GM18858 (cell line): ENCODE measurements around the gene GLIS1.
A peak's percentile ranks its signal among the peaks of the same experiment; 100 is the strongest.
"Not testable (repeated sequence)": the region's sequence is repeated elsewhere in the genome, so short reads cannot be mapped to it uniquely, and the experiment has no call there.

Experiments
- ATAC-seq: cut with Tn5 transposase; IDR thresholded peaks from one replicate; pipeline ENCODE4 v1.9.1; 2021; ENCODE audit not compliant: unreplicated experiment

GLIS1 gene

DNA sequence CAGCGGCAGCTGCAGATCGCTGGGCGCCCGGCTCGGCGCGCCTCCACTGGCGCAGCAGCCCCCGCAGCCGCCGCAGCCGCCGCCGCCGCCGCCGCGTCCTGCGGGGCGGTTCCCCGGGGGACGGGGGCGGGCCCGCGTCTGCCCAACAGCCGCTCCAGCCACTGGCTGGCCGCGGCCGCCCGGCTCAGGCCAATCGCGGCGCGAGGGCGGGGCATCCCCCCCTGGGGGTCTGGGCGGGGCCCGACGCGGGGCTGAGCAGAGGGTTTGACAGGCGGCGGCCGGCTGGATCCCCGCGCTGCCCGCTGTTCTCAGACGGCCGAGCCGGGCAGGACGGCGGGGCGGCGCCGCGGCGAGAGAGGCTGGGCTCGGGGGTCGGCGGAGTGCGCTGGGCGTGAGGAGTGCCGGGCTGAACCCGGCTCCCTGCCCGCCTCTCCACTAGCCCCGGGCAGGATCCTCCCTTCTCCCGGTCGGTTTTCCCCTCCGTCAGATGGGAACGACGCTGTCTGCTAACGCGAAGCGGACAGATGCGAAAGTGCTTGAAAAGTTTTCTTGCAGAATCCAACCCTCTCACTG lies at the start of gene GLIS1:
TSS of gene GLIS1 (minus strand) at position 56 of the 573 bp plus-strand sequence. CDS start 1,100 bp downstream, outside the sequence.
- peak; percentile 82 for ATAC-seq

DNA sequence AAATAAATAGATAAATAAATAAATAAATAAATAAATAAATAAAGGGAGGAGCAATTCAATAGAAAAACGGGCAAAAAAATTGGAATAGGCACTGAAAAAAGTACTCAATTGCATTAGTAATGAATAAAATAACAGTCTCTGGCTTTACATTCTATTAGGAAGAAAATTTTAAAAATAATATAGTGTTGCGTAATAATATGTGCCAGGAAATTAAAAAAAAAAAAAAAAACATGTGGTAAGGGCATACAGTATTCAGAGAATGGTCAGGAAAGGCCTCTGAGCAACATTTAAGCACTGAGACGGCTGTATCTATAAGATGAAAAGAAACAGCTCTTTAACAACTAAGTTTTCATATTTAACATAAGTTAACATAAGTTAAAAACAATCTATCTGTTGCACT lies 48.7 kb upstream of the GLIS1 start:
- no peak for ATAC-seq

DNA sequence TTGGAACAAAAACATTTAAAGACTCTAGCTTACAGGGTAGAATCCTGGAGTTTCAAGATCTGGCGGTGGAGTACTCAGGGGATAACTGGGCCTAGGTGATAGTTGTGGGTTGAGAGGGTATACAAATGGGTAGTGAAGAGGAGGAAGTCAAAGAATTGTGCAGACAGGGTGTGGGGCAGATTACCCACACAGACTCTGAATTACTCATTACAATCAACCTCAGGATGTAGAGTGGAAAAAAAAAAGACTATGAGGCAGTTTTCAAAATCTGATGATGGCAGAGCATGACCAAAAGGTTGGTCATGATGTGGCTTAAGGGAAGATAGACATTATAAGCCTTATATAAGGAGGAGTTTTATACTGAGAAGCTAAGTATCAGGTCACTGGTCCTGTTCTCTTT lies 44.1 kb upstream of the GLIS1 start:
- no peak for ATAC-seq

DNA sequence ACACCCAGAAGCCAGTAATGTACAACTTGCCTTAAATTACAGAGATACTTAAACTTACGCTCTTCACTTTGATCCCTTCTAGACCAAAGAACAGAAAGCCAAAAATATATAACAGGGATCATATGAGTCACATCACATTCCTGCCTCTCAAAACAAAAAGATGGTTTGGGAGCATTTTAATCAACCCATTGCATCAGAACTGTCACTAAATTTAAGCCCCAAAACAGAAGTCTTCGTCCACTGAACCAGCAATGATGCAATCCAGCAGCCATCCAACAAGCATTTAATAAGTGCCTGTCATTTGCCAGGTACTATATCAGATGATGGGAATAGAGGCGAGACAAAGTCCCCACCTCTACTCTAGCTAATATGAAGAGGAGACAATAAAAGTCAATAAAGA lies 42.7 kb upstream of the GLIS1 start:
- no peak for ATAC-seq

DNA sequence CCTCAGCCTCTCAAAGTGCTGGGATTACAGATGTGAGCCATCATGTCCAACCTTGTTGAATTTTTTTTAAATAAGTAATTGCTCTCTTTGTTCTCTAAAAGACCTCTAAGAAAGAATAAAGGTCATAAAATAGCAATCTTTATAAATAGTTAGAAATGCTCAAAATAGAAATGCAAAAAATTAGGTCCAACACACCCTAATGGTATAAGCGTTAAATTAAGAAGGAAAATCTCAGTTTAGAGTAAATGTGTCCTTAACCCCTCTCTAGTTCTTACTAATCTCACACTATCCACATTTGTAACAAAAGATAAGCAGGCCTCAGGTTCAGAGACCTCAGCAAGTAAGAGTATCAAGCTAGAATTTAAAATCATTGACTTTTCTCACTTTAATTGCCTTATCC lies 38.3 kb upstream of the GLIS1 start:
- ATAC-seq, result no peak

DNA sequence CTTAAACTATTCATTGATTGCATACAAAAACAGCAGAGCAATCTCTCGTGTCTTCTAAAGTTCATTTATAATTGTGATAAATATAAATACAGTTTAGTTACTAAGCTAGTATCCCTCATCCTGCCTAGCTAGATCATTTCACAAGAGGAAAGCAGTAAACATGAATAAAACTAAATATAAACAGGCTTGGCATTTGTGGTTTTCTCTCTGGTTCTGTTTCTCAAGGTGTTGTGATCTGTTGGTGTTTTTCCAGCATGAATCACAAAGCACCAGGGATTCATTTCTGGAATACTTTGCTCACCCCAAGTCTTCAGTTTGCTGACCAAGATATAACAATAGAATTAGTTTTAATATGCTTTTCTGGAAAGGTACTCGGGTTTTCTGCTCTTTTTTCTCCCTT lies 32.7 kb upstream of the GLIS1 start:
- ATAC-seq, result no peak

DNA sequence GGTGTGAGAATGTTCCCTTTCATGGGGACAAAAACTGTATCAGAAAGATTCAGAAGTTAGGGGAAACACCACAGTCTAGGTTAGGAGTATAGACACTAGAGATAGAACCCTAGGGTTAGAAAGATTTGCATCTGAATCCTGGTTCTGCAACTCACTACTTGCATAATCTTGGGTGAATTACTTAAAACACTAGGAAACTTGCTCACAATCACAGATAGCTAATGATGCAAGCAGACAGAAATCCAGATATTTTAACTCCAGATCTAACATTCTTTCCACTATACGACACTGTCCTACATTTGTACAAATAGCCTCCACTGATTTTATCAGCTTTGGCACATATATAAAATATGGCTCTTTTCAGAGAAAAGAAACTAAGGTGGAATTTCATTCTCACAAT lies 30.8 kb upstream of the GLIS1 start:
- ATAC-seq, result no peak

DNA sequence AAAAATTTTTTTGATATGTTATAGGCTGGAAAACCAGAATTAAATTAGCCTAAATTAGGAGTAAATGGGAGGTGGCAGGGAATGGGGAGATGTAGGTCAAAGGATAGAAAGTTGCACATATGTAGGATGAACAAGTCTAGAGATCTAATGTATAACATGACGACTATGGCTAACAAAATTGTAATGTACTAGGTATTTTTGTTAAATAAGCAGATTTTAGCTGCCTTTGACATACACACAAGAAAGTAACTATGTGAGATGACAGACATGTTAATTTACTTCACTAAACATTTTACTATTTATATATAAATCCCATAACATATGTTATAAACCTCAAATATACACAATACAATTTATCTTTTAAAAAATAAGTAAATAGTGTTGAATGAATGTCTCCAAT lies 30.2 kb upstream of the GLIS1 start:
- ATAC-seq, result no peak

DNA sequence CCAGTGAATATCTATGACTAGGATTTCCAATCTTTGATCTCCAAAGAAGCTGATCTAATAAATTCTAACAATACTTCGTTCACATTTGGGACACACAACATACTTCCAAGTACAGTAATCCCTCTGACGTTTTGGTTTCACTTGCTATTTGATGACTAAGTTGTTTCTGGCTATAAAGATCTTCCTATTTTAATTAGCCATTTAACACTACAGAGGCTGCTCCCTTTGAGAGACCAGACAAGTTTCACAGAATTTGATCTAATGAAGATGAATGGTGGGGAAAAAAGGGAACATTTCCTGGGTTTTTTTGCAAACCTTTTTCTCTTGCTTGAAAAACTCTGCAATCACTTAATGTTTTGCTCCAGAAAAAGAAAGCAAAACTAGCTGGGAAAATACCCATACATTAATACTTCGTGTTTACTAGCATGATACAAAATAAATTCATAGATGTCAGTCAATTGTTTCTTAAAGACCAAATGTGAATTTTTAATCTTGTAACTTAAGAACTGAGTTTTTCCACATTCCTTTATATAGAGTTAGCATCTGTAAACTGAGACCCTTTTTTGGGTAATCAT lies 28.0 kb upstream of the GLIS1 start:
- ATAC-seq, result no peak

DNA sequence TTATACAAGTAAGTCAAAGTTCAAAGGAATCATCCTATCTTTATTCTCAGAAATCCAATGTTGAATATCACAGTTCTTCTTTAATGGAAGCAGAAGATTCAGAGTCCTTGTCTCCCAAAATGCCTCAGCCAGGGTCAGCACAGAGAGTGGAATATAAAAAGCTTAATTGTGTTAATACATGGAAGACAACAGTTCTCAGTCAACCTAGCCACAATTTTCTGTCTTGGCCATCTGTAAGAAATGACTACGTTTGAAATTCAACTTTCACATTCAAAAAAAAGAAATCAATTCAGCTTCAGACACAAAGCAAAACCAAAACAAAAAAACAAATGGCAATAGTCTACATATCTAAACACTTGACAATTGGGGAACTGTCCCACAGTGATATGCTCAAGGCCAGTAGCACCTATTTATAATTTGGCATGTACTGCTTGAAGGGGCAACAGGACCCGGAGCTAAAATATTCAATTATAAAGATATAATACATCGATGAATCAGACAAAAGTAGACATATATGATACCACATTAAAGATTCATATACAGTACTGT lies 27.3 kb upstream of the GLIS1 start:
- ATAC-seq, result no peak

DNA sequence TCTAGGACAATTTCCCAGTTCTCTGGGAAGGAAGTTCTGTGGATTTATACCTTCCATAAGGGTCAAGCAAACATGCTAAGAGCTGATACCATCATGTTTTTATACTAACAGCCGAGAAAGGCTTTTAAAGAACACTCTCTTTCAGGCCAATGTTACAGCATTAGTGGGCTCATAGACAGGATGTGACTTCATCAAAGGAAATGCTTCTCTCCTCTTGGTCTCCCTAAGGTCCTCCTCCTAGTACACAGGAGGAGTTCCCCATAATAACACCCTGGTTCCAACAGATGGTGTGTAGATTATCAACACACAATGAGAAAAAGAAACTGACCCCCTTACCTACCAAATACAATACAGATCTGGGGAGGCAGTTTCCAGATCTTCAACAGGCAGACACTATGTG lies 26.7 kb upstream of the GLIS1 start:
- no peak for ATAC-seq

DNA sequence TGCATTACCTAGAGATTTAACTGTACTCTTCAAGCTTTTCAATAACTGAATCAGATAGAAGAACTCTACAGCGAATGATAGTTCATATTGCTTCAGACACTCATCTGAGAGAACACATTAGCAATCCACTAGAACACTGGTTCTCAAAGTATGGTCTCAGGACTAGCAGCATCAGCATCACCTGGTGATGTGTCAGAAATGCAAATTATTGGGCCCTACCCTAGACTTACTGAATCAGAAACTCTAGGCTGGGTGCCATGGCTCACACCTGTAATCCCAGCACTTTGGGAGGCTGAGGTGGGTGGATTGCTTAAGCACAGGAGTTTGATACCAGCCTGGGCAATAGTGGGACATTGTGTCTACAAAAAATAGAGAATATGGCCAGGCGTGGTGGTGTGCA lies 24.9 kb upstream of the GLIS1 start:
- ATAC-seq, result no peak

DNA sequence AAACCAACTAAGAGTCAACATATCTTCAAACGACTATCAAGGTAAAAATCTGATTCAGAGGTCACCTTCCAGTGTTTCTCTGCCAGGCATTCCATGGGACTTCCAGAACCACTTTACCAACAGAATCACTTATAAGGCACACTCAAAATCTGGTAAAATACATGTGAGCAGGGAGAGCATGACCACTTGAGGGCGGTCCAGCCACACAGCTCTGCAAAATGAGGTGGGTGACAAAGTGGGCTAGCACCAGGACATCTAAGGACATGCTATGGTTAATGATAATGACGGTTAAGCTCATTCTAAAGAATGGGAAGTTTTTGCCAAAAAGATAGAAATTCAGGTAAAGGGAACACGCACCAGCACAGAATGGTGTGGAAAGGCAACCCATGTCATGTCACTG lies 24.5 kb upstream of the GLIS1 start:
- no peak for ATAC-seq

DNA sequence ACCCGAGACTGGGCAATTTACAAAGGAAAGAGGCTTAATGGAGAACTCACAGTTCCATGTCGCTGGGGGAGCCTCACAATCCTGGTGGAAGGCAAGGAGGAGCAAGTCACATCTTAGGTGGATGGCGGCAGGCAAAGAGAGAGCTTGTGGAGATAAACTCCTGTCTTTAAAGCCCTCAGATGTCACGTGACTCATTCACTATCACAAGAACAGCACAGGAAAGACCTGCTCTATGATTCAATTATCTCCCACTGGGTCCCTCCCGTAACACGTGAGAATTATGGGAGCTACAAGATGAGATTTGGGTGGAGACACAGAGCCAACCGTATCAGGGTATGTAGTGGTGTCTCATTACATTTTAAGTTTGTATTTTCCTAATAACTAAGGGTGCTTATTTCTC lies 21.5 kb upstream of the GLIS1 start:
- not testable (repeated sequence) for ATAC-seq

DNA sequence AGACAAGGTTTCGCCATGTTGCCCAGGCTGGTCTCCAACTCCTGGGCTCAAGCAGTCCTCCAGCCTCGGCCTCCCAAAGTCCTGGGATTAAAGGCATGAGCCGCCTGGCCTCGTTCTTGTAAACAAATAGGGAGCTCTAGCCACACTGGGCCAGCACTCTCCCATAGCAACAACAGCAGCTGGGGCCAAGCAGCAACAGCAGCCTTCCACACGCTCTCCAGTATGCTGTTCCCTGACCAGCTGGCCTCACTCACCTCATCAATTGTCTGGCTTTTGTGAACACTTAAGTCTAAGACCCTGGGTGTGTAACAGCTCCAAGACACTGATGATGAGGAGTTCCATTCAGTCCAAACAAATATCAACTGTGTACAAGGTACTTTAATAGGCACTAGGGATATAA lies 16.9 kb upstream of the GLIS1 start:
- ATAC-seq, result no peak

DNA sequence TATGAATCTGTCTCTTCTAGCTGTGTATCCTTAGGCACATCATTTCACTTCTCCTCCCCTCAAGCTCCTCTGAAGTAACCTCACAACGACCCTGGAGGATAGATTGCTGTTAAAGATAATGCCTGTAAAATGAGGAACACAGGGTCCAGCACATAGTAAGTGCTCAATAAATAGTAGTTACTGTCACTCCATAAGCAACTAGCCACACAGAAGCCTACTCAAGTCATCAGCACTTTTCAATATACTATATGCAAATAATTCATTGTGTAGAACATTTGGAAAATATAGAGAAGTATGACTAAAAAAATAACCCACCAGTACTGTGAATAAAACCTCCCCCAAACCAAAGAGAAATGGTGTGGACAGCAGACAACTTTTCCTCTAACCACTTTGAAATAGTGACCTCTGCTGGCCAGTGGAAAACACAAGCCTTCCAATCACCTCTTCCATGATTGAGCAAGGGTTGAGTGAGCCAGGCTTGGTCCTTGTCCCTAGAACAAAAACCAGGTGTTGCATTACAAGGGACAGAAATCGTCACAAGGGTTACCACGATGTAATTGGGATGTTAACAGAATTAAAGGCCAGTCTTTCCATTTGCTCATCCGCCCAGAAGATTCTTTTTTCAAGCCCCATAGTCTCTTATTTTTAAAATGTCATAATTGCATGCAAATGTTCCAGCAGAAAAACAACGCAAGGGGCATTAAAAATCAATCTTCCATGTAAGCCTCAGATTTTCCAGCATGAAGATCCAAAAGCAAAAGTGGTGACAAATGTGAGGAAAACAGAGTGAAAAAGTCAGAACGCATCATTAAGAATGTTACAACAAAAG lies 15.7 kb upstream of the GLIS1 start:
- ATAC-seq, result no peak

DNA sequence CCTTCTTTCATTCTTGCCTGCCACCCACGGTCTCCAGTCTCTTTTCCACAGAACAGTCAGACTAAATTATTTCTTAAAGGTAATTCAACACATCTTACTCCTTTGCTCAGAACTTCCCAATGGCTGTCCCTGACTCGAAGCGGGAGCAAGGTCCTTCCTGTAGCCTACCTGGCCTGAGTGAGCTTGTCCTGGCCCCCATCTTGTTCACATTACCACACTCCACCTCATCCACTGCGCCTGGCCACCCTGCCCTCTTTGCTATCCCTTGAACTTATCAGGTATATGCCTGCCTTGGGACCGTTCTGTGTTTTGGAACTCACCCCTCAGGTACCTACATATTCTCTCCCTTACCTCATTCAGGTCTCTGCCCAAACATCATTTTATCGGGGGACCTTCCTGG lies 13.3 kb upstream of the GLIS1 start:
- ATAC-seq, result no peak

DNA sequence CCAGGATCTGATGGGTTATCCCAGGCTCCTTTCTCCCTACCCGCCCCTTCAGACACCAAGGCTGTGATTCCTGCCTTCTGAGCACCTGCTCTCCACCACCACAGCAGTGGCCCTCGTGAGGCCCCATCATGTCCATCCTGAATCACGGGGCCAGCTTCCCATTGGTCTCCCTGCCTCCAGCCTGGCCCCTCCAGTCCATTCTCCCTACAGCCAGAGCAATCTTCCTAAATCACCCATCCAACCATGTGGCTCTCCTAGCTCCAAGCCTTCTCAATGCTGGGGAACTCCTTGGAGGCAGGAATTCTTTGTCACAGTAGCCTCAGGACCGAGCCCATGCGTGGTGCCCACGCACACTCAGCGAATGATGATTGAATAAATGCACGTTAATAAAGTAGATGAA lies 8.9 kb upstream of the GLIS1 start:
- ATAC-seq, result no peak

DNA sequence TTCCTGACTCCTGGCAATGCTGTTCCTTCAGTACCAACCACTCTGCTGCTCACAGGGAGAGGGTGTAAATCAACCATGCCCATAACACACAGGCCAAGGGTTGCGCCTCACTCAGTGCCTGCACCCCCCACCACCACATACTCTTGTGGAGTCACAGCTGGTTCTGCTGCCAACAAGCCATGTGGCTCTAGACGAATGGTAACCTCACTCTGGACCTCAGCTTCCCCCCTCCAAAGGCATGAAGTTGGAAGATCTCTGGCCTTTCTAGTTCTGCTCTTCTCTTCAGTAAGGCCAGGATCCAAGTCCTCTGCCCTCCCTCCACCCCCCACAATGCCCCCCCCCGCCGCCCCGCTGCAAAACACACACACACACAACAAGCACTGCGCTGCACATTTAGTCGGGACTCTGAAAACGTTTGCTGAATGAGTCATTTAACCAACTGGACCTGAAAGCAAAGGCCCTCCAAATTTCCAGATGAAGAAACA lies 1.7 kb upstream of the GLIS1 start:
- no peak for ATAC-seq

DNA sequence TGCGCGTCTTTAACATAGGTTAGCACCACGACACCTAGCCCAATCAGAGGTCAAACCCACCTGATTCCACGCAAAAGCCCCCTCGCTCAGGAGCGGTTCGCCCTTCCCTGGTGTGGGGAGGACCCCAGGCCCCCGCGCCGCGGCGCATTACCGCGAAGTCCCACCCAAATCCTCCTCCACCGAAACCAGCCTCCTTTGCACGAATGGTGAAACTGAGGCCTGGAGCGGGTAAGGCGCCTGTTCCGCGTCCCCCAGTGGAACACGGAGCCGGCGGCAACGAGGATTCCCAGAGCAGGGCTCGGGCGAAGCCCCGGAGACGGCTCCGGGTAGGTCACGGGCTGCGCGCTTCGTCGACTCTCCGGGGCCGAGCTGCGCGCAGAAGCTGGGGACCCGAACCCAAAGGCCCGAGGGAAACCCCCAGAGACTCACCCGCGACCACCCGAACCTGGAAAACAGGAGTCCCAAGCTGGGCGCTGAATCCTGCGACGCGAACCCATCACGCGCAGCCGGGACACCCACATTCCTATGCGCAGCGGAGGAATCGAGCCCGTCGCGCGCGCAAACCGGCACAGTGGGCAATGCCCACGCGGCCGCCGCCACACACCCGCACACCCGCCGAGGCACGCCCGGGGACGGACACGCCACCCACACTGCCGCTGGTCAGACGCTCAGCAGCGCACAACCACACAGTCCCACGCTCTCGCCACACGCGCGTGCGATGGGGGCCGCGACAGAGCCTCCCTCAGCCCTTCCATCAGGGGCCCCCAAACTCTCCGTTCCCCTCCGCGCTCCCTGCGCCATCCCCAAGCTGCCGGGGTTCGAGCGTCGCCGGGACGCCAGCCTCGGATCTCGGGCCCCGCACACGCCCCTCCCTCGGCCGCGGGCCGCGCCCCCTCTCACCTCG lies 507 bp downstream of the GLIS1 start:
- no peak for ATAC-seq

DNA sequence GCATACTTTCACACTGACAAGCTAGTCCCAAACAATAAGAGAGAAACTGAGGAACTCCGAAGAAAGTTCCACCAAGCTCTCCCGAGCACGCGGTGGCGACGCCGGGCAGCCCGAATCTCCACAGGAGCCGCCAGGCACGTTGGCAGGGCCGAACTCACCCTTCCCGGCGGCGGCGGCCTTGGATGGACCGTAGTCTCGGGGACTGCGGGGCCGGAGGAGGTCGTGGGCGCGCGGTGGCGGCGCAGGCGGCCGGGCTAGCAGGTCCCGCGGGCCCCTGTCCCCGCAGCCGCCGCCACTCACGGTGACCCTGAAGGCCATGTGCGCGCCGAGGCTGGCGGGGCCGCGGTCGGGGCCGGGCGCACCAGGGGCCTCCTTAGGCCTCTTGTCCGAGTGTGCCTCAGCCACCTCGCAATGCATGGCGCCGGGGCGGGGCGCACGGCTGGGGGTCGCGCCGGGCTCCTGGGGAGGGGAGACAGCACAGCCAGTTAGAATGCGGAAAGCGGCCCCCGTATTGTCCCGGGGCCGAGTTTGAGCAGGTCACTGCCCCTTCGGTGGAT lies 1.2 kb downstream of the GLIS1 start:
- ATAC-seq, result no peak
